Vagina (tissue), 2 donors: ENCODE measurements around the gene MAN1A1.

Experiments used
- CTCF ChIP-seq, 3 experiments: fragments of 450-650 bp in 2 of 3; fragments of 200-600 bp in 1 of 3; sonication (generic) in 1 of 3; IDR thresholded peaks; one replicate each; pipeline ENCODE4 v1.5.1; 2017 to 2019; ENCODE audit warnings: antibody characterized with exemption in 3 of 3, mild to moderate bottlenecking in 2 of 3, moderate library complexity in 2 of 3
- POLR2A ChIP-seq, 2 donors: fragments of 450-650 bp; IDR thresholded peaks; one replicate each; pipeline ENCODE4 v1.6.1; 2017; ENCODE audit warnings: antibody characterized with exemption in 2 of 2, mild to moderate bottlenecking in 2 of 2, moderate library complexity in 2 of 2
- POLR2AphosphoS5 ChIP-seq, 2 donors: sonication (generic); formaldehyde crosslinking; IDR thresholded peaks; one replicate each; pipeline ENCODE4 v1.9.0; 2017; ENCODE audit warnings: antibody characterized with exemption in 2 of 2, mild to moderate bottlenecking in 2 of 2, low read depth in 1 of 2; ENCODE audit not compliant: insufficient read depth in 1 of 2

- no peak for TF ChIP-seq CTCF (IDR thresholded peaks at IDR 0.05)
- TF ChIP-seq POLR2AphosphoS5 (IDR thresholded peaks at IDR 0.05; ENCODE audit: insufficient read depth in 1 of 2, low read depth in 1 of 2), result no peak
- no peak for TF ChIP-seq POLR2A (IDR thresholded peaks at IDR 0.05)
Measured at GRCh38 chr6:119306396-119306968, 43.1 kb downstream of the MAN1A1 start.
